GM23338 (cell line): Measurements from ENCODE around the gene BEST1. TPM values are rescaled to one million over a fixed set of nuclear protein-coding genes. Genes with fewer than 3 reads are reported as not detected.
"Not testable (repeated sequence)": the region's sequence is repeated elsewhere in the genome, so short reads cannot be mapped to it uniquely, and the experiment has no call there.

Experiments
- ATAC-seq: fragments of 200-7000 bp; cut with Tn5 transposase; 3 replicates; pipeline ENCODE4 v1.9.1; 2020
- DNase-seq: peaks from one replicate; pipeline ENCODE4 v3.0.0-alpha.2; 2015; ENCODE audit warnings: low spot score
- H2AFZ ChIP-seq: fragments of 200-600 bp; sonication (generic); 2 replicates; pipeline ENCODE4 v1.8.0; 2016; ENCODE audit warnings: antibody characterized with exemption, mild to moderate bottlenecking, moderate library complexity
- H3F3A ChIP-seq: fragments of 200-600 bp; sonication (generic); replicated peaks from 2 replicates; pipeline ENCODE4 v1.8.0; 2017; ENCODE audit warnings: antibody characterized with exemption, mixed run types, low read depth
- H3K27ac ChIP-seq: fragments of 200-600 bp; sonication (generic); 2 replicates; pipeline ENCODE4 v1.6.1; 2016; ENCODE audit warnings: low read depth
- H3K27me3 ChIP-seq: fragments of 200-600 bp; sonication (generic); 2 replicates; pipeline ENCODE4 v1.8.0; 2016; ENCODE audit warnings: mild to moderate bottlenecking, mixed run types, moderate library complexity; ENCODE audit not compliant: insufficient read depth
- H3K36me3 ChIP-seq: fragments of 200-600 bp; sonication (generic); 2 replicates; pipeline ENCODE4 v1.8.0; 2016; ENCODE audit warnings: mild to moderate bottlenecking; ENCODE audit not compliant: insufficient read depth
- H3K4me1 ChIP-seq: fragments of 200-600 bp; sonication (generic); 2 replicates; pipeline ENCODE4 v1.8.0; 2016; ENCODE audit warnings: mild to moderate bottlenecking, moderate library complexity; ENCODE audit not compliant: insufficient read depth
- H3K4me2 ChIP-seq: fragments of 200-600 bp; sonication (generic); 2 replicates; pipeline ENCODE4 v1.7.1; 2017; ENCODE audit warnings: mixed run types
- H3K4me3 ChIP-seq: fragments of 200-600 bp; sonication (generic); 2 replicates; pipeline ENCODE4 v1.6.1; 2016; ENCODE audit warnings: mixed run types
- H3K79me2 ChIP-seq: fragments of 200-600 bp; sonication (generic); replicated peaks from 2 replicates; pipeline ENCODE4 v1.8.0; 2017; ENCODE audit warnings: mild to moderate bottlenecking; ENCODE audit not compliant: insufficient read depth
- H3K9me2 ChIP-seq: fragments of 200-600 bp; sonication (generic); 2 replicates; pipeline ENCODE4 v1.8.0; 2017; ENCODE audit not compliant: insufficient read depth
- H4K20me1 ChIP-seq: fragments of 200-600 bp; sonication (generic); replicated peaks from 2 replicates; pipeline ENCODE4 v1.8.0; 2017; ENCODE audit warnings: mild to moderate bottlenecking; ENCODE audit not compliant: insufficient read depth
- H3K27ac Mint-ChIP-seq: 2 replicates; pipeline ENCODE4 v1.8.0; 2020; ENCODE audit warnings: inconsistent platforms, mild to moderate bottlenecking, moderate library complexity, mixed read lengths
- H3K27me3 Mint-ChIP-seq: 3 replicates; pipeline ENCODE4 v1.8.0; 2022; ENCODE audit warnings: low read depth, mild to moderate bottlenecking, moderate library complexity, mixed read lengths, inconsistent platforms; ENCODE audit not compliant: insufficient read depth, poor library complexity
- H3K36me3 Mint-ChIP-seq: 3 replicates; pipeline ENCODE4 v1.8.0; 2021; ENCODE audit warnings: low read depth, mild to moderate bottlenecking, inconsistent platforms, moderate library complexity, mixed read lengths
- H3K4me1 Mint-ChIP-seq: 3 replicates; pipeline ENCODE4 v1.8.0; 2020; ENCODE audit warnings: mild to moderate bottlenecking, inconsistent platforms, mixed read lengths
- H3K4me3 Mint-ChIP-seq: 3 replicates; pipeline ENCODE4 v1.8.0; 2021; ENCODE audit warnings: moderate library complexity, mild to moderate bottlenecking, inconsistent platforms, mixed read lengths
- H3K9me3 Mint-ChIP-seq: 3 replicates; pipeline ENCODE4 v1.8.0; 2020; ENCODE audit warnings: moderate library complexity, mild to moderate bottlenecking, inconsistent platforms, mixed read lengths
- CREB1 ChIP-seq: fragments of 250-450 bp; sonication (Bioruptor Pico); IDR thresholded peaks from 2 replicates; pipeline ENCODE4 v1.5.0; 2020; ENCODE audit warnings: low read depth, mild to moderate bottlenecking, moderate library complexity
- EZH2 ChIP-seq: fragments of 200-600 bp; sonication (generic); IDR thresholded peaks from one replicate; pipeline ENCODE4 v1.8.0; 2017; ENCODE audit warnings: antibody characterized with exemption, mild to moderate bottlenecking, low read depth; ENCODE audit not compliant: unreplicated experiment
- NANOG ChIP-seq: IDR thresholded peaks from 2 replicates; pipeline ENCODE4 v1.6.1; 2016; ENCODE audit warnings: antibody characterized with exemption, borderline replicate concordance
- ZNF114 ChIP-seq: fragments of 250-450 bp; sonication (Bioruptor Pico); IDR thresholded peaks from 2 replicates; pipeline ENCODE4 v1.5.0; 2020; ENCODE audit warnings: mild to moderate bottlenecking, moderate library complexity
- ZNF331 ChIP-seq: fragments of 250-450 bp; sonication (Bioruptor Pico); IDR thresholded peaks from 2 replicates; pipeline ENCODE4 v1.5.0; 2020; ENCODE audit warnings: low read depth, mild to moderate bottlenecking, moderate library complexity
- polyA plus RNA-seq: library from polyadenylated mRNA; unstranded; fragments of >200 nt; fragmentation: Nextera tagmentation; extraction: Ambion mirVana; gene quantifications from 2 replicates; pipeline ENCODE4 v1.2.1, GENCODE V29; 2016
- total RNA-seq: library from RNA; depleted of rRNA; stranded (reverse); fragments of >200 nt; shearing (Covaris generic); gene quantifications from 2 replicates; pipeline ENCODE4 v1.2.3, GENCODE V29; 2014
- TF ChIP-seq, protein P1 (sequence below), 2 experiments: fragments of 200-600 bp in 1 of 2; sonication (generic) in 1 of 2; conservative IDR thresholded peaks; 2 replicates each; pipeline versions ENCODE4 v1.5.1 to v1.6.1; 2016 to 2017; ENCODE audit warnings: antibody characterized with exemption in 2 of 2, low read depth in 2 of 2, mild to moderate bottlenecking in 2 of 2, moderate library complexity in 1 of 2
- TF ChIP-seq, protein P2 (sequence below): fragments of 250-450 bp; sonication (Bioruptor Pico); IDR thresholded peaks from 2 replicates; pipeline ENCODE4 v1.5.0; 2020; ENCODE audit warnings: mild to moderate bottlenecking, moderate library complexity
- TF ChIP-seq, protein P3 (sequence below): IDR thresholded peaks from 2 replicates; pipeline ENCODE4 v1.6.1; 2016; ENCODE audit warnings: antibody characterized with exemption

BEST1 gene
- total and polyA plus RNA-seq, 2 experiments from 2014 or later = 0.35 to 0.44 TPM

DNA sequence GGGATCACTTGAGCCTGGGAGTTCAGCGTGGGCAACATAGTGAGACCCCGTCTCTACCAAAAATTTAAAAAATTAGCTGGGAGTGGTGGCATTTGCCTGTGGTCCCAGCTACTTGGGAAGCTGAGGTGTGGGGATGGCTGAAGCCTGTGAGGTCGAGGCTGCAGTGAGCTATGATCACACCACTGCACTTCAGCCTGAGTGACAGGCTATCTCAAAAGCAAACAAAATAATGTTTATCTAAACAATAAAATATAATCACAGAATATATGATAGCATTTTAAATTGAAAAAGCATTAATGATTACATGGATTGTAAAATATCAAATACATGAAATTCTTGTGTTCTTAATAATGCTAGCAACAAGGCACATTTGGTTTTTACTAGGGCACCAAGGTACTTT lies 2.7 kb downstream of the BEST1 start:
- TF ChIP-seq NANOG (no peak), CREB1 (CRISPR knock-in tag) (no peak), ZNF114 (CRISPR knock-in tag) (no peak), EZH2 (no peak), ZNF331 (no peak)
- TF ChIP-seq, protein P1, sequence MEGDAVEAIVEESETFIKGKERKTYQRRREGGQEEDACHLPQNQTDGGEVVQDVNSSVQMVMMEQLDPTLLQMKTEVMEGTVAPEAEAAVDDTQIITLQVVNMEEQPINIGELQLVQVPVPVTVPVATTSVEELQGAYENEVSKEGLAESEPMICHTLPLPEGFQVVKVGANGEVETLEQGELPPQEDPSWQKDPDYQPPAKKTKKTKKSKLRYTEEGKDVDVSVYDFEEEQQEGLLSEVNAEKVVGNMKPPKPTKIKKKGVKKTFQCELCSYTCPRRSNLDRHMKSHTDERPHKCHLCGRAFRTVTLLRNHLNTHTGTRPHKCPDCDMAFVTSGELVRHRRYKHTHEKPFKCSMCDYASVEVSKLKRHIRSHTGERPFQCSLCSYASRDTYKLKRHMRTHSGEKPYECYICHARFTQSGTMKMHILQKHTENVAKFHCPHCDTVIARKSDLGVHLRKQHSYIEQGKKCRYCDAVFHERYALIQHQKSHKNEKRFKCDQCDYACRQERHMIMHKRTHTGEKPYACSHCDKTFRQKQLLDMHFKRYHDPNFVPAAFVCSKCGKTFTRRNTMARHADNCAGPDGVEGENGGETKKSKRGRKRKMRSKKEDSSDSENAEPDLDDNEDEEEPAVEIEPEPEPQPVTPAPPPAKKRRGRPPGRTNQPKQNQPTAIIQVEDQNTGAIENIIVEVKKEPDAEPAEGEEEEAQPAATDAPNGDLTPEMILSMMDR (conservative IDR thresholded peaks at IDR 0.05; ENCODE audit: low read depth in 2 of 2) = no peak
- TF ChIP-seq, protein P2, sequence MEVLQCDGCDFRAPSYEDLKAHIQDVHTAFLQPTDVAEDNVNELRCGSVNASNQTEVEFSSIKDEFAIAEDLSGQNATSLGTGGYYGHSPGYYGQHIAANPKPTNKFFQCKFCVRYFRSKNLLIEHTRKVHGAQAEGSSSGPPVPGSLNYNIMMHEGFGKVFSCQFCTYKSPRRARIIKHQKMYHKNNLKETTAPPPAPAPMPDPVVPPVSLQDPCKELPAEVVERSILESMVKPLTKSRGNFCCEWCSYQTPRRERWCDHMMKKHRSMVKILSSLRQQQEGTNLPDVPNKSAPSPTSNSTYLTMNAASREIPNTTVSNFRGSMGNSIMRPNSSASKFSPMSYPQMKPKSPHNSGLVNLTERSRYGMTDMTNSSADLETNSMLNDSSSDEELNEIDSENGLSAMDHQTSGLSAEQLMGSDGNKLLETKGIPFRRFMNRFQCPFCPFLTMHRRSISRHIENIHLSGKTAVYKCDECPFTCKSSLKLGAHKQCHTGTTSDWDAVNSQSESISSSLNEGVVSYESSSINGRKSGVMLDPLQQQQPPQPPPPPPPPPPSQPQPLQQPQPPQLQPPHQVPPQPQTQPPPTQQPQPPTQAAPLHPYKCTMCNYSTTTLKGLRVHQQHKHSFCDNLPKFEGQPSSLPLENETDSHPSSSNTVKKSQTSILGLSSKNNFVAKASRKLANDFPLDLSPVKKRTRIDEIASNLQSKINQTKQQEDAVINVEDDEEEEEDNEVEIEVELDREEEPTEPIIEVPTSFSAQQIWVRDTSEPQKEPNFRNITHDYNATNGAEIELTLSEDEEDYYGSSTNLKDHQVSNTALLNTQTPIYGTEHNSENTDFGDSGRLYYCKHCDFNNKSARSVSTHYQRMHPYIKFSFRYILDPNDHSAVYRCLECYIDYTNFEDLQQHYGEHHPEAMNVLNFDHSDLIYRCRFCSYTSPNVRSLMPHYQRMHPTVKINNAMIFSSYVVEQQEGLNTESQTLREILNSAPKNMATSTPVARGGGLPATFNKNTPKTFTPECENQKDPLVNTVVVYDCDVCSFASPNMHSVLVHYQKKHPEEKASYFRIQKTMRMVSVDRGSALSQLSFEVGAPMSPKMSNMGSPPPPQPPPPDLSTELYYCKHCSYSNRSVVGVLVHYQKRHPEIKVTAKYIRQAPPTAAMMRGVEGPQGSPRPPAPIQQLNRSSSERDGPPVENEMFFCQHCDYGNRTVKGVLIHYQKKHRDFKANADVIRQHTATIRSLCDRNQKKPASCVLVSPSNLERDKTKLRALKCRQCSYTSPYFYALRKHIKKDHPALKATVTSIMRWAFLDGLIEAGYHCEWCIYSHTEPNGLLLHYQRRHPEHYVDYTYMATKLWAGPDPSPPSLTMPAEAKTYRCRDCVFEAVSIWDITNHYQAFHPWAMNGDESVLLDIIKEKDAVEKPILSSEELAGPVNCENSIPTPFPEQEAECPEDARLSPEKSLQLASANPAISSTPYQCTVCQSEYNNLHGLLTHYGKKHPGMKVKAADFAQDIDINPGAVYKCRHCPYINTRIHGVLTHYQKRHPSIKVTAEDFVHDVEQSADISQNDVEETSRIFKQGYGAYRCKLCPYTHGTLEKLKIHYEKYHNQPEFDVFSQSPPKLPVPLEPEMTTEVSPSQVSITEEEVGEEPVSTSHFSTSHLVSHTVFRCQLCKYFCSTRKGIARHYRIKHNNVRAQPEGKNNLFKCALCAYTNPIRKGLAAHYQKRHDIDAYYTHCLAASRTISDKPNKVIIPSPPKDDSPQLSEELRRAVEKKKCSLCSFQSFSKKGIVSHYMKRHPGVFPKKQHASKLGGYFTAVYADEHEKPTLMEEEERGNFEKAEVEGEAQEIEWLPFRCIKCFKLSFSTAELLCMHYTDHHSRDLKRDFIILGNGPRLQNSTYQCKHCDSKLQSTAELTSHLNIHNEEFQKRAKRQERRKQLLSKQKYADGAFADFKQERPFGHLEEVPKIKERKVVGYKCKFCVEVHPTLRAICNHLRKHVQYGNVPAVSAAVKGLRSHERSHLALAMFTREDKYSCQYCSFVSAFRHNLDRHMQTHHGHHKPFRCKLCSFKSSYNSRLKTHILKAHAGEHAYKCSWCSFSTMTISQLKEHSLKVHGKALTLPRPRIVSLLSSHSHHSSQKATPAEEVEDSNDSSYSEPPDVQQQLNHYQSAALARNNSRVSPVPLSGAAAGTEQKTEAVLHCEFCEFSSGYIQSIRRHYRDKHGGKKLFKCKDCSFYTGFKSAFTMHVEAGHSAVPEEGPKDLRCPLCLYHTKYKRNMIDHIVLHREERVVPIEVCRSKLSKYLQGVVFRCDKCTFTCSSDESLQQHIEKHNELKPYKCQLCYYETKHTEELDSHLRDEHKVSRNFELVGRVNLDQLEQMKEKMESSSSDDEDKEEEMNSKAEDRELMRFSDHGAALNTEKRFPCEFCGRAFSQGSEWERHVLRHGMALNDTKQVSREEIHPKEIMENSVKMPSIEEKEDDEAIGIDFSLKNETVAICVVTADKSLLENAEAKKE (CRISPR knock-in tag) = no peak
- TF ChIP-seq, protein P3, sequence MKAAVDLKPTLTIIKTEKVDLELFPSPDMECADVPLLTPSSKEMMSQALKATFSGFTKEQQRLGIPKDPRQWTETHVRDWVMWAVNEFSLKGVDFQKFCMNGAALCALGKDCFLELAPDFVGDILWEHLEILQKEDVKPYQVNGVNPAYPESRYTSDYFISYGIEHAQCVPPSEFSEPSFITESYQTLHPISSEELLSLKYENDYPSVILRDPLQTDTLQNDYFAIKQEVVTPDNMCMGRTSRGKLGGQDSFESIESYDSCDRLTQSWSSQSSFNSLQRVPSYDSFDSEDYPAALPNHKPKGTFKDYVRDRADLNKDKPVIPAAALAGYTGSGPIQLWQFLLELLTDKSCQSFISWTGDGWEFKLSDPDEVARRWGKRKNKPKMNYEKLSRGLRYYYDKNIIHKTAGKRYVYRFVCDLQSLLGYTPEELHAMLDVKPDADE = no peak
- DNase-seq = no peak
- no peak overlapping the region for H3K4me3 Mint-ChIP-seq
- H3K4me1 Mint-ChIP-seq = peaks cover 12% of the 10 kb centered on the region
- H3K9me3 Mint-ChIP-seq = no peaks in the 10 kb centered on the region
- Histone ChIP-seq H3K4me1 (peaks cover 7% of the 10 kb centered on the region; the same call in 1 of the 2 replicates), H3K9me2 (no peaks in the 10 kb centered on the region), H3K4me2 (no peak overlapping the region), H3F3A (peaks cover 8% of the 10 kb centered on the region; the same call in 1 of the 2 replicates), H4K20me1 (no peaks in the 10 kb centered on the region), H3K27ac (no peak overlapping the region), H3K36me3 (no peaks in the 10 kb centered on the region), H3K79me2 (no peaks in the 10 kb centered on the region), H2AFZ (no peak overlapping the region), H3K4me3 (no peak overlapping the region), H3K27me3 (peaks cover 12% of the 10 kb centered on the region; the same call in 1 of the 2 replicates)
- no peak for ATAC-seq
- no peaks in the 10 kb centered on the region for H3K36me3 Mint-ChIP-seq
- peaks cover 17% of the 10 kb centered on the region for H3K27me3 Mint-ChIP-seq
- no peak overlapping the region for H3K27ac Mint-ChIP-seq

DNA sequence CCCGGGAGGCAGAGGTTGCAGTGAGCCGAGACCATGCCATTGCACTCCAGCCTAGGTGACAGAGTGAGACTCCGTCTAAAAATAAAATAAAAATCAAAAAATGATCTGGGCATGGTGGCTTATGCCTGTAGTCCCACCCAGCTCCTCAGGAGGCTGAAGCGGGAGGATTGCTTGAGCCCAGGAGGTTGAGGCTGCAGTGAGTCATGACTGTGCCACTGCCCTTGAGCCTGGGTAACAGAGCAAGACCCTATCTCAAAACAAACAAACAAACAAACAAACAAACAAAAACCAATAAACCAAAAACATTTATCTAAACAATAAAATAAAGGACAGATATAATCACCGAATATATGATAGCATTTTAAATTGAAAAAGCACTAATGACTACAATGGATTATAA lies 3.5 kb downstream of the BEST1 start:
- Mint-ChIP-seq H3K27me3 (peaks cover 20% of the 10 kb centered on the region), H3K4me1 (peaks cover 12% of the 10 kb centered on the region)
- H3K4me3 ChIP-seq, ATAC-seq, H2AFZ ChIP-seq, H3K36me3 ChIP-seq, H3K9me3 Mint-ChIP-seq, H3K27ac Mint-ChIP-seq, H3K4me3 Mint-ChIP-seq, H3K4me2 ChIP-seq, DNase-seq, H3K79me2 ChIP-seq, H3K36me3 Mint-ChIP-seq, H3K9me2 ChIP-seq, H4K20me1 ChIP-seq, H3K4me1 ChIP-seq, H3K27ac ChIP-seq, H3F3A ChIP-seq: not testable (repeated sequence)
- peaks cover 12% of the 10 kb centered on the region; the same call in 1 of the 2 replicates for H3K27me3 ChIP-seq
